Measurements from ENCODE around the gene HSDL2.

DNA sequence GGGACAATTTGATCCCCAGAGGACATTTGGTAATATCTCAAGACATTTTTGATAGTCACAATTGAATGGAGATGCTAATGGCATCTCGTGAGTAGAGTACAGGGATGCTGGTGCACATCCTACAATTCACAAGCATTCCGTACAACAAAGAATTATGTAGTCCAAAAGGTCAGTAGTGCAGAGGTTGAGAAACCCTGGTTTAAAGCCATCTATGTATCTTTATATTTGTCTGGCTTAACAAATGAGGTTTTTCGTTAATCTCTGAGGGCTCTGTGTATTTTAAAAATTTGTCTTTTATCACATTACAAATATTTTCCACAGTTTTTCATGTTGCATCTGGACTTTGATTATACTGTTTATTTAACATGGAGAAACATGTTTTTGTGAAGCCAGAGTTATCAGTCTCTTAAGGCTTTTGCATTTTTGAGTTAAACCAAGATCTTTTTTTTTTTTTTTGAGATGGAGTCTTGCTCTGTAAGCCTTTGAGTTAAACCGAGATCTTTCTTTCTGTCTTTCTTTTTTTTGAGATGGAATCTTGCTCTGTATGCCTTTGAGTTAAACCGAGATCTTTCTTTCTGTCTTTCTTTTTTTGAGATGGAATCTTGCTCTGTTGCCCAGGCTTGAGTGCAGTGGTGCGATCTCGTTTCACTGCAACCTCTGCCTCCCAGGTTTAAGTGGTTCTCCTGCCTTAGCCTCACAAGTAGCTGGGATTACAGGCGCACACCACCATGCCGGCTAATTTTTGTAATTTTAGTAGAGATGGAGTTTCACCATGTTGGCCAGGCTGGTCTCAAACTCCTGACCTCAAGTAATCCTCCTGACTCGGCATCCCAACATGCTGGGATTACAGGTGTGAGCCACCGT lies 2.8 kb downstream of the HSDL2 start:
- TF ChIP-seq GATA3 (IDR thresholded peaks at IDR 0.05; ENCODE audit: low read depth, low read length), result no peak
- TF ChIP-seq GATA2 (IDR thresholded peaks at IDR 0.05; ENCODE audit: low read depth, low read length), result no peak
